ENCODE results near the gene POU2F1.
"Not testable (repeated sequence)": the region's sequence is repeated elsewhere in the genome, so short reads cannot be mapped to it uniquely, and the experiment has no call there.

The POU2F1 gene

DNA sequence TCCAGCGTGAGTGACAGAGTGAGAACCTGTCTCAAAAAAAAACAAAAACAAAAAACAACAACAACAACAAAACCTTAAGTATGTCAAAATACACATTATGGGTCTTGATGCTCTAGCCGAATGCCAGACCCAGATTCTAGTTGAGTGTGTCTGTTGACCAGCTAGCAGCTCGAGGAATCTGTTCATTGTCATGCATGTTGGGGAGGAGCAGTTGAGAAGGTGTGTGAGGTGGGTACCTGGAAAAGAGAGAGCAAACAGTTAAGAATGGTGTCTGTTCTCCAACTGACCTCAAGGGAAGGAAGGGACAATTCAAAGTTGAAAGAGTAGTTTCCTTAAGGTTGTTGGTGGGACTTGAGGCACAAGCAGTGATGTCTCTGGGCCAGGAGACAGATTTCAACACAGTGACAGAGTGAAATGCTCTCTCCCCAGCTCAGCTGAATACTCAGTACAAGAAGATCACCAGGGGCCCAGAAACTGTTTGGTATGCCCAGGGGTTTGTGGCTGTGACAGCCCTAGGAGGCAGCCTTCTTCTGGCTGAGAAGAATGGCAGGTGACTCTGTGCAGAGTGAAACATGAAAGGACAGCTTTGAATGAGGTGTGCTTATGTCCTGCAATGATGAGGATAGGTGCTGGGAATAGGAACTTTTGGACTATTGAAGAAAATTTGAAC lies 14.4 kb upstream of the POU2F1 start:
- no peak for FAIRE-seq

DNA sequence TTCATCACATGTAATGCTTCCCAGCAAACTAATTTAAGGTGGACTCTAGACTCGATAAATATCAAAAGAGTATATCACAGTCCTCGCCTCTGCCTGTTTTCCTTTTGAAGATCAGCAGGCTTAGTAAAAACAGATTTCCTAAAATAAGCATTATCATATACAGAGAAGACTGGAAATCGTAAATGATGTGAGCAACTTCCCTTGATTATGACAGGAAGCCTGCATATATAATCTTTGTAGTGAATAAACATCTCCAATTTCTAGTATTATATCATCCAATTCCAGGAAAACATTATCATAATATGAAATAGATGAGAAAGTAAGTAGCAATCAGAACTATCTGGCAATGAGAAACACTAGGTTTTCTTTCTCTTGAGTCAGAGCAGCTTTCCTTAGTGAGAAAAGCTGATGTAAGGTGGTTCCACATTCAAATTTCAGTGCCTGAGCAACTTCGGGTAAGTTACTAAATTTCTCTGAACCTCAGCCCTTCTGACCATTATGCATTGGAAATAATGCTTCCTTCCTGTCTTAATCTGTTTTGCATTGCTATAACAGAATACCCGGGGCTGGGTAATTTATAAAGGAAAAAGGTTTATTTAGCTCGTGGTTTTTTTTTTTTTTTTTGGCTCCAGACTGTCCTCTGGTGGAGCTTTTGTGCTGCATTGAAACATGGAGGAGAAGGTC lies 12.6 kb upstream of the POU2F1 start:
- FAIRE-seq: no peak

DNA sequence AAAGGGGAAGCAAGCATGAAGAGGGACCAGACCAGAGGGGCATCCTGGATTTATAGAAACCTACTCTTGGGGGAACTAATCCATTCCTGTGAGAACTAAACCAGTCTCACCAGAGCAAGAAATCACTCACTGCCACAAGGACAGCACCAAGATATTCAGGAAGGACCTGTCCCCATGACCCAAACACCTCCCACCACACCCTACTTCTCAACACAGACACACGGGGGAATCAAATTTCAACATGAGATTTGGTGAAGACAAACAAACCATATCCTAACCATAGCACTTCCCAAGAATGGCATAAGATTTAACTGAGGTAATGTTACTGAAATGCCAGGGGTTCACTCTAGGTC lies 12.1 kb upstream of the POU2F1 start:
- no peak for FAIRE-seq

DNA sequence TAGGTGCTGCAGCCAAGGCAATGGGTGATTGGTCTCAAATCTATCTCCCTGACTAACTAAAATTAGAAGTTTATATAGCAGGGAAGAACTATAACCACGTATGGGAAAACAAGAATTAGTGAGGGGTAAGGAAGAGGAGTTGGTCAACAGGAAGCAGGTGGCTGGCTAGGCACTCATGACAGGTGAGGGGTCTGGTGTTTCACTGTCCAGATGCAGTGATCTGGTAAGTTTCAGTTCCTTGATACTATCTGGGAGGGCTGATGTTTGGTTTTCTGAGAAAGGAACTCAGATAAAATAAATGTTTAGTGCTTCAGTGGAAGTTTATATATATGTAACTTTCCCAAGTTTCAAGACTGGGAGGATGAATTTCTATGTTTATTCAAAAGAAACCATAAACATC lies 11.6 kb upstream of the POU2F1 start:
- FAIRE-seq: no peak

DNA sequence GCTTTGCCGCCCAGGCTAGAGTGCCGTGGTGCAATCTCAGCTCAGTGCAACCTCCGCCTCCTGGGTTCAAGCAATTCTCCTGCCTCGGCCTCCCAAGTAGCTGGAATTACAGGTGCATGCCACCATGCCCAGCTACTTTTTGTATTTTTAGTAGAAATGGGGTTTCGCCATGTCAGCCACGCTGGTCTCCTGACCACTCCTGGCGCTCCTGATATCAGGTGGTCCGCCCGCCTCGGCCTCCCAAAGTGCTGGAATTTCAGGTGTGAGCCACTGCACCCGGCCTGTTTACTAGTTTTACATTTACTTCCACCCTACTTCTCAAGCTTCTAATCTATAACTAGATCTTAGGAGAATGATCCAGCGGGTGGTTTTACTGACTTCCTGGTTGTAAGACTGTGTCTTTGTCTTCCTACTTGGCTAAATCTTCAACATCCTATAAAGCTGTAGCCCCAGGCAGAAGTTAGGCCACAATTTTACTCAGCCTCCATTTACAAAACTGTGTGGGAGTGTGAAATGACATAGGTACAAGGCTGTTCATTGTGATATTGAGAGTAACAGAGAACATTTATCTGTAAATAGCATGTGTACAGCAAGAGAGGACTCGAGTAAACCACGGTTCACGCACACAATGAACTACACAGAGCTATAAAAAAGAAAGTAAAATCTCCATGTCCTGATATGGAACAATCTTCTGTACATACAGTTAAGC lies 9.6 kb upstream of the POU2F1 start:
- no peak for FAIRE-seq

DNA sequence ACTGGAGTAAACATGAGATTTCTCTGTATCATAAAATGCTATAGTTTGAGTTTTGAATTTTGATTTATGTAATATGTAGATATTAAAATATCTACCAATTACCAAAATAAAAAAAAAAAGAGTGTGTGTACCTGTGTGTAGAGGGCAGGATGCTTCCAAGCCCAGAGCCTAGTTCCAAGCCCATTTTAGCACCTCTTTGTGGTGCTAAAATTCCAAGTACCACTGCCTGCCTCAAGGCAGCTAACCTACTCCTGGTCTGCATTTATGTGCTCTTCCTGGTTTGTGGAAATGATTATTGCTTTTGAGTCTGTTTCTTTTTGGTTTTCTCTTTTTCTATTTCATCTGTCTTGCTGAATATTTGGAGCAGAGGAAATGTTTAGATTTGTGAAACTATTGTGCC lies 8.7 kb upstream of the POU2F1 start:
- FAIRE-seq: no peak

DNA sequence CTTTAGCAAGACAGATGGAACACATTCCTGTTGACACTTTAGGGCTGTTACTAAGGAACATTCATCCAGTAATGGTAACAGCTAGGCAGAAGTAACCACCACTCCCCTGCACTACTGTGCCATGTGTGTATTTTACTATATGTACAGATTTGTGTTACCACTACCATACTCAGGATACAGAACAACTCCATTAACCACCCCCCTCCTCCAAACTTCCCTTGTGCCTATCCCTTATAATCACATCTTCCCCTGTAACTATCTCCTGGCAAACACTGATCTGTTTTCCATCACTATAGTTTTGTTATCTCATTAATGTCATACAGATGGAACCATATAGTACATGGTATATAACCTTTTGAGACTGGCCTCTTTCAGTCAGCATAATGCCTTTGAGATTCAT lies 3.9 kb upstream of the POU2F1 start:
- no peak for FAIRE-seq

DNA sequence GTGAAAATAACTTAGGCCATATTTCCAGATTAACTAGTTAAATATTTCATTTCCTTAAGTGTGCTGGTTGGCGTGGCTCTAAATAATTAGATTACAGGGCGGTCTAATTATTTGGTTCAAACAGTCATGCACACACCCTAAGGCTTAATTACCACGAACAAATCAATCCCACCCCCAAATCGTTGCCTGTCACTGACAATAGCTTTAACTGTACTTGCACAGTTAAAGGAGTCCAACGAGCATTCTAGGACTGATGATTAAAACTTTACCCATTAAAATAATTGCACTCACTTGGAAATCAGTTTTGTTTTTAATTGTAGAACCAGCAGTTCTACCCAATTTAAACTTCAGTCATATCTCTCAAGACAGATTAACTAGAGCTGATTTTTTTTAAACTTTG lies 1.5 kb upstream of the POU2F1 start:
- no peak for FAIRE-seq

DNA sequence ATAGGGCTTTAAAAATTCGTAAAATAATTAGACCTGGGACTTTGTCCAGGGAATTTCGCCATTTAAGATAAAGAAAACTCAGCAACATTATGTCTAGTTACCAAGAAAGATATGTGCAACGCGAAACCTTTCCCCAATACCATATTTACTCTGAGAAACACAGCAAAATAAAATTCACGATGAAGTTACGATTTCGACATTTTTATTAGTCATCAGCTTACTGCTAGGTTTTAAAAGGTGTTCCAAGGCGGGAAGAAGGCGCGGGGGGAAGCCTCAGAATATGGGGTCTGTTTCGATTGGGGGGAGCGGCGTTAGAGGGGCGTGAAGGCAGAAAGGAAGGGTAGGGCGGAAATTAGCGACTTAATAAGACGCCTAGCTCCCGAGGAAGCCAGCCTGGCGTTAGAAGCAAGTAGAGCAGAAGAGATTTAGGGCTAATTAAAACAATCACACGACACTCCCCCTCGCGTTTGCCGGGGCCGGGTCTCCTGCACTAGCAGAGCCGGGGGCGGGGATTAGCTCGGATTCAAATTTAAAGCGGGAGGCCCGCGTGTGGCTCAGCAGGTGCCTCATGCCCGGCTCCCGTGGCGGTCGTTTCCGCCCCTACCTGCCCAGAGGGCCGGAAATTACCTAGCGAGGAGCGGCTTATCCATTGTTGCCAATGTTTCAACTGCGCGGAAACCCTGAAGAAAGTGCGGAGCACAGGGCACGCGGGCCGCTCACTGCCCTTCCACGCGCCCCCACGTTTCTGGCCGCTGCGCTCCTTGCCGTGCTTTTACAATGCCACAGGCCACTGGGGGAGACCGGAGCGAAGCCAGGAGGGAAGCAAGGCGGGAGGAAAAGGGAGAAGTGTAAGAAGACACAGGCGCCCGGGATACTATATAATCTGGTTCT lies 795 bp upstream of the POU2F1 start:
- no peak for FAIRE-seq

DNA sequence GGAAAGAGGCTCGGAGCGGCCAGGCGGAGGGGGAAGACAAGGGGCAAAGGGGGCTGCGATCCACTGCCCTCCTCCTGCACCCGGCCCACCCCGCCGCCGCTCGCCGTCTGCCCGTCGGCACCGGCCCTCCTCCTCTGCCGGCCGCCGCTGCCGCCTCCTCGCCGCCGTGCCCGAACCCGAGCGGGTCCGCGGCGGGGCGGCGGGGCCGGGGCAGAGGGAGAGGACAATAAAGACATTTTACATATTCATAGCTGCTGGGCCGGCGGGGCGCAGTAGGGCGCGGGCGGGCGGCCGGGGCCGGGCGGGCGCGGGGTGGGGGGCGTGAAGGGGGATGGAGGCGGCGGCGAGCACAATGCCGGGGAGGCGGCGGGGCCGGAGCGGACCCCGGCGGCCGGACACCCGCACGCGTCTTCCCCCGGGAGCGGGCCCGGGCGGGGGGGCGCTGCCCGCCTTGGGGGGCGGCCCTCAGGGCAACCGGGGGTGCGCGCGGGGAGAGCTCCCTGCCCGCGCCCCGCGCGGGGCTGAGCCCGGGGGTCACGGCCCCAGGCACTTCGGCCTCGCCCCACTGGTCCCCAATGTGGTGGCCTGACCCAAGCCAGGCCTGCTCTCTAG lies 546 bp downstream of the POU2F1 start:
- no peak for FAIRE-seq

DNA sequence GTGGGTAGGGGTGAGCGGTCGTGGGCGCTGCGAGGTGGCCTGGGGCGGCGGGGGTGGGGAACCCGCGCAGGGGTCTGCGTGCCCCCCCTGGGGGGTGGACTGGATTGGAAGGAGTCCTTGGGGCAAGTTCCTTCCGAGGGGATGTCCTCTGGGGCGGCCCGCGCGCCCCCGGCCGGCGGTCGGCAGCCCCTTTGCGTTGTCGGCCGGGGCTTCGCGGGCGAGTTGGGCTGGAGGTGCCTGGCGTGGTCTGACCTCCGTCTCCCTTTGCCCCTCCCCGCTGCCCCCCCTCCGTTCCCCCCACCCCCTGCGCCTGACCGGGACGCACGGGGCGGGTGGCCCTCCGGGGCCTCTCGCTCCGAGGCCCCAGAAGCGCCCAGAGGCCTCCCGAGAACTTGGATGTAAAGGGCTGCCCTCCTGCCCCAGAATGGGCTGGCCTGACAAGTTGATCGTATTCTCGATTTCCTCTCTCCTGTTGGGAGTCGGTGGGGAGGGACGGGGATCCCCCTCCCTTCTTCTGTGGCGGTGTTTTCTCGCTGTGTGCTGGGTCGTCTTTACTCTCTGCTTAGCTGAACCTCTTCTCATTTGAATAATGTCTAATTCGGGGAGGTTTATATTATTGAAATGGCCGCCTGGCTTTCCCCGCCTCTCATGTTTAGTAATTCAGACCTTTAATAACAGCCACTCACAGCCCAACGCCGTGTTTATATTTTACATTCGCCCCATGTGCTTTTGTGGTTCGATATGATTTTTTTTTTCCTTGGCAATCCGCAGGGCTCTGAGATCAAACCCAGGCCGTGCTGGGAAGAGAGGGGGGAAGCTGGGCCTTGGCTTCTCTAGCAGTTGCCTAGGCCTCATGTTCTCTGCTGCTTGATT lies 1.3 kb downstream of the POU2F1 start:
- FAIRE-seq: no peak

DNA sequence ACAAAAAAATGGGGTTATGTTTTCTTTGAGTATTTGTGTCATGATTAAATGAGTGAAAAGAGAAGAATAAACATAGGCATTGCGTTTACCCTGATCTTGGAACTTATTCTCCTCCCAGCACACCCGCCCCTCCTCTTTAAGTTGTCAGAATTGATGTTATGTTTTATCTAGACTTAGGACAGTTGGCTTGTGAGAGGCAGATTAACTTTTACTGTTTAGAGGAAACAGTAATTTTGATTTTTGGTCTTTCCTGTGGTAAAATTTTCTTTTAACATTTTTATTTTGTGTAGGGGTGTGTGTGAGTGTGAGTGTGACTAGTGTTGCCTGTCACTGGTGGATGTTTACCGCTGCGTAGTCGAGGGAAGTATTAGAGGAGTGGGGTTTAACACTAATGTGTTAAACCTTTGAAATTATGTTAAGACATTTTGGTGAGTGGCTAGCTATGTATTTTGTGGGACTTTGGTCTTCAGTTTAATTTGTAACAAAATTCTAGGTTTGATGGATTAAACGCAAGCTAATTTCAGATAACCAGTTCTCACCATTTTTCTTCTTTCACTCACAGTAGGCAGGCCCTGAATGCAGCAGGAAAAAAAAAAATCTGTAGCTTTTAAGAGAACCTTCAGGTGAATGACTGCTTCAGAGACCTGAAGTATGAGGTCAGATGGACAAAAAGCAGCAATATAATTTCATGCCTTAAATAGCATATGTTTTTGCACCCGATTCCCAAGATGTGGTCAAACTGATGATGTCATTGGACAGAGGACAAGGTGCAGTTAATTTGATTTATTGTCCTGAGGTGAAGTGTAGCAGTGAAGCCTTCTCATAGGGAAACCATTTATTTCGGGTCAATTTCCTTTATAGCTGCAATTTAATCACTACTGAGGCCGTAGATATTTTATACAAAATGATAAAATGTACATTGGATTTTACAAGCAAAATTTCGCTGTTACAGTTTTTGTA lies 2.7 kb downstream of the POU2F1 start:
- no peak for FAIRE-seq

DNA sequence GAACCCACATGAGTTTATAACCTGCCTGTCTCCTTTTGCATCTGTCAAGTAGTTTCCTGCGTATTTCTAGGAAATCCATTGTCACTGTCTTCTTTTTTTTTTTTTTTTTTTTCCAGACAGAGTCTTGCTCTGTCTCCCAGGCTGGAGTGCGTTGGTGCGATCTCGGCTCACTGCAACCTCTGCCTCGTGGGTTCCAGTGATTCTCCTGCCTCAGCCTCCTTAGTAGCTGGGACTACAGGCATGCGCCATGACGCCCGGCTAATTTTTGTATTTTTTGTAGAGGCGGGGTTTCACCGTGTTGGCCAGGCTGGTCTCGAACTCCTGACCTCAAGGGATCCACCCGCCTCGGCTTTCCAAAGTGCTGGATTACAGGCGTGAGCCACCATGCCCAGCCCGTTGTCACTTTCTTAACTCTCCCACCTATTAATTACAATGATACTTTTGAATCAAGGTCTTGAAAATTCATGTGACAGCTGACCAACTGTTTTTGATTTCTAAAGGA lies 4.1 kb downstream of the POU2F1 start:
- FAIRE-seq: not testable (repeated sequence)

DNA sequence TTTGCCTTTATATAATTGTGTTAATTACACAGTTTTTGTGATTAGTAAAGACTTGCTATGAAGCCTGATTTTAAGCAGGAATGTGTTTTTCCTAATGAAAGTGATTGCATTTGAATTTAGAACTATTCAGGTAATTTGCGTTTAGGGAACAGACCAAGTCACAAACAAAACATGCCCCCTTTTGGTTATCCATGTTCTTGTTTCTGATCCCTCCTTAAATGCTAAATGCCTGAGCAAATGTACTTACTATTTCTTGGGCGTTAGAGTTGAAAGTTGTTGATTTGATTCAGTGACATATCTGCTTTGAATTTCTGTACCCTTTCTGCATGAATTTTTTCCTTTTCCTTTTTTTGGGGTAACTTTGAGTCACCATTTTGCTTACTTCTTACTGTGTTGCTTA lies 5.2 kb downstream of the POU2F1 start:
- no peak for FAIRE-seq

DNA sequence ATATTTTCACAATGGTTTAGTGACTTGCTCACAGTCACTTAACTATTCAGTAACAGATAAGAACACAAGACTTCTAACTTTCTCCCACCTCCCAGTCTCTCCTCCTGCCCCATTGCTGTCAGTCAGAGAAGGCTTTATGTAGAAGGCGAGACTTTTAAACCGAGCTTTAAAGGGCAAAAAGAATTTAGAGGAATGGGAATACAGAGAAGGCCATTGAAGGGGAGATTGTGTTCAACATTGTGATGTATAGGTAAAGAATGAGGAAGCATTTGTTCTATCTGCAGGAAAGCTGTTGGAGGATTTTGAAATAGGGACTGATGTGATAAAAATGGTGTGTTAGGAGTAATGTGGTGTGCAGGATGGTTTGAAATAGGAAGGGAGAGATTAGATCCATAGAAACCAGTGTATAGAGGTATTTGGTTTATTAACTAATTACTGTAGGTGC lies 7.3 kb downstream of the POU2F1 start:
- no peak for FAIRE-seq

DNA sequence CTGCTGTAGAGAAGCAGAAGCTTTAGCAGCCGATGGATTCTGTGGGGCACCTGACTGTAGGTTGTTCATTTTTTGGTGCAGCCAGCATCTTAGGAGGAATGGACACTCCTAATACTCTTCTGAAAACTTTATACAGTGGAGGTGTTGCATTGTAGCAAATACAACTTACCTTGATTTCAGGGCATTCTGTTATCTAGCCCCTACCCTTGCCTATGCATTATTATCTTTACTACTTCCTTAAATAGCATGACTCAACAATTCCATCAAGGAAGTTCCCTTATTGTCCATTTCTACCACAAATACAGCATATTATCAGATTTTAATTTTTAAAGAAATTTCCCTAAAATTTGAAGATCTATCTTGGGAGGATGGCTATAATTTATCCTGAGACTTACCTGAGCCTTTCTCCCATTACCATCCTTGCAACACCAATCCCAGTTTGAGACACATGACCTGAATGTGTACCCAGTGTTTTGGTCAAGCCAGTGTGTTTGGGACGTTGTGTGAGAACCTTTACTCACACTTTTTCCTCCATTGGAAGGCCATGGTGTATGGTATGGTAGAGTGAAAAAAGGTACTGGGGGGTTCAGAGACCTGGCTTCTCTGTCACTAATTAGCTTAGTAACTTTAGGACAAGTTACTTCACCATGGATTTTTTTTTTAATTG lies 9.2 kb downstream of the POU2F1 start:
- FAIRE-seq: no peak

DNA sequence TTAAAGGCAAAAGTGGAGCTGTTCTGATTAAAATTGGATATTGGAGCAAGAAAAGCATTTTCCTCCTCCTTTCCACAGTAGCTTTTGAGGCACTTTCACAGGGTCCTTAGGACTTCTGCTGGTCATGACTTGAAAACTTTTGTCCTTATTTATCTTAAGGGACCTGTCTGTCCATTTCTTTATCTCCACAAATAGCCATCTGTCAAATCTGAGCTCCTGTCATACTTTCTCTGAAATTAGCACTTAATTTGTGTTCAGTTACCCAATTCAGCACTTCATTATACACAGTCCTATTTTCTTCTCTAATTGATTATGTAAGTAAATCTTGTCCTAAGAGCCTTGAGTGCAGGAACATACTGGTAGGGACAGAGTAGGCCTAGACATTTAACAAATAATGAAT lies 9.8 kb downstream of the POU2F1 start:
- FAIRE-seq: no peak

DNA sequence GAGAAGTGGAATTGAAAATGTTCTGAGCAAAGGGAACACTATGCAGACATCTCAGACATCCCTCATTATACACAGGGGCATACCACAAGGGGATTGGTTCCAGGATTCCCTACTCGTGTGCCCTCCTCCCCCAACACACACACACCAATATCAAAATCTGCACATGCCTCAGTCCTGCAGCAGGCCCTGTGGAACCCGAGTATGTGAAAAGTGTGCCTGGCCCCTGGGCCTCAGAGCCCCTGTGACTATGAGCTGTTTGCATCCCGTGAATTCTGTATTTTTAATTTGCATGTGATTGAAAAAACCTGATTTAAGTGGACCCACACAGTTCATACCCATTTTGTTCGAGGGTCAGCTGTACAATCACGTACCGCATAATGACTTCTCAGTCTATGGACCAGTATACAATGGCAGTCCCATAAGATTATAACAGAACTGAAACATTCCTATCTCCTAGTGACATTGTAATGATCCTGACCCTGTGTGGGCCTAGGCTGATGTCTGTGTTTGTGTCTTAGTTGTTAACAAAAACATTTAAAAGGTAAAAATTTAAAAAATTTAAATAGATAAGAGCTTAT lies 11.3 kb downstream of the POU2F1 start:
- FAIRE-seq: no peak

DNA sequence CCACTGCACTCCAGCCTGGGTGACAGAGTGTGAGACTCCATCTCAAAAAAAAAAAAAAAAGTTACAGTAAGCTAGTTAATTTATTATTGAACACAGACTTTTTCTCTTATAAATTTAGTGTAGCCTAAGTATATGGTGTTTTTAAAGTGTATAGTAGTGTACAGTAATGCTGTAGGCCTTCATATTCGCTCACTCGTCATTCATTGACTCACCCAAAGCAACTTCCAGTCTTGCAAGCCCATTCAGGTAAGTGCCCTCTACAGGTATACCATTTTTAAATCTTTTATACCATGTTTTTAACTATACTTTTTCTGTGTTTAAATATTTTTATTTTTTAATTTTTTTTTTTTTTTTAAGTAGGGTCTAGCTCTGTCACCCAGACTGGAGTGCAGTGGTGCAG lies 12.1 kb downstream of the POU2F1 start:
- no peak for FAIRE-seq

Measured in A204.1 (cell line).